B cell (primary cell): ENCODE measurements around the gene ROR2.

Experiments used
- CTCF ChIP-seq: fragments of 200-600 bp; IDR thresholded peaks from one replicate; pipeline ENCODE4 v1.8.0; 2022; ENCODE audit warnings: antibody characterized with exemption, mild to moderate bottlenecking
- EZH2 ChIP-seq: IDR thresholded peaks from 2 replicates; pipeline ENCODE4 v1.6.1; 2012; ENCODE audit warnings: borderline replicate concordance, low read depth, mild to moderate bottlenecking, moderate library complexity, low read length; ENCODE audit not compliant: insufficient read depth, poor library complexity, severe bottlenecking

DNA sequence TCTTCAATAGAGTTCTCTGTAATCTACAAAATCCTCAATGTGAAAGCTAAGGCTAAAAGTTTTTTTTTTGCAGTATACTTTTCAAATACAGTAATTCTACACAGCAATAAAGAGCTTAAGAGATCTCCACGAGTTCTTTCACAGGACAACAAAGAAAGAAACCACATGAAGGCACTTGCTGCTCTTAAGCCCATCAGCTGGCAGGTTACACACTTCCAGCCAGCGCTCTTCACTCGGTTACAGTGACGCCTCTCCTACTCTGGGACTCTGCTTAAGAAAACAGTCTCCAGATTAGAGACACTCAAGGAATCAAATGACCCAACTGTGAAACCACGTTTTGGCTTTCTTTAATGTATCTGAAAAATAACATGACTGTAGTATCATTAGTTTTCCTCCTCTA lies 85.0 kb downstream of the ROR2 start:
- no peak for TF ChIP-seq EZH2
- no peak for TF ChIP-seq CTCF
